Endodermal cell (in vitro differentiated cells): ENCODE data around the gene OR13J1. TPM values are rescaled to one million over a fixed set of nuclear protein-coding genes. Genes with fewer than 3 reads are reported as not detected.

Source experiments
- DNase-seq: peaks from one replicate; pipeline ENCODE4 v3.0.0-alpha.2; 2017
- H3K27ac ChIP-seq: 2 replicates; pipeline ENCODE4 v1.5.1; 2013; ENCODE audit warnings: mild to moderate bottlenecking, low read depth, low read length, moderate library complexity
- H3K27me3 ChIP-seq: 2 replicates; pipeline ENCODE4 v1.6.1; 2013; ENCODE audit warnings: mild to moderate bottlenecking, low read length, moderate library complexity; ENCODE audit not compliant: insufficient read depth, control insufficient read depth, poor library complexity, severe bottlenecking
- H3K36me3 ChIP-seq: 2 replicates; pipeline ENCODE4 v1.7.0; 2013; ENCODE audit warnings: mild to moderate bottlenecking, low read length, moderate library complexity; ENCODE audit not compliant: control insufficient read depth, insufficient read depth
- H3K4me1 ChIP-seq: one replicate; pipeline ENCODE4 v1.7.0; 2013; ENCODE audit warnings: low read length; ENCODE audit not compliant: control insufficient read depth, insufficient read depth
- H3K4me3 ChIP-seq: 2 replicates; pipeline ENCODE4 v1.5.1; 2013; ENCODE audit warnings: mild to moderate bottlenecking, low read length, moderate library complexity
- H3K9ac ChIP-seq: 2 replicates; pipeline ENCODE4 v1.6.1; 2013; ENCODE audit warnings: mild to moderate bottlenecking, low read length, moderate library complexity; ENCODE audit not compliant: poor library complexity, severe bottlenecking; ENCODE audit errors: extremely low read depth
- H3K9me3 ChIP-seq: 2 replicates; pipeline ENCODE4 v1.6.1; 2013; ENCODE audit warnings: mild to moderate bottlenecking, low read length, moderate library complexity; ENCODE audit not compliant: control insufficient read depth
- H3K27ac Mint-ChIP-seq: 2 replicates; pipeline ENCODE4 v1.8.0; 2020; ENCODE audit warnings: mixed read lengths
- H3K27me3 Mint-ChIP-seq: 2 replicates; pipeline ENCODE4 v1.8.0; 2021; ENCODE audit warnings: mild to moderate bottlenecking, mixed read lengths; ENCODE audit not compliant: insufficient read depth
- H3K36me3 Mint-ChIP-seq: 2 replicates; pipeline ENCODE4 v1.8.0; 2020; ENCODE audit warnings: low read depth, mixed read lengths
- H3K4me1 Mint-ChIP-seq: 2 replicates; pipeline ENCODE4 v1.8.0; 2020; ENCODE audit warnings: mixed read lengths
- H3K4me3 Mint-ChIP-seq: 2 replicates; pipeline ENCODE4 v1.8.0; 2020; ENCODE audit warnings: mild to moderate bottlenecking, moderate library complexity, mixed read lengths
- H3K9me3 Mint-ChIP-seq: 2 replicates; pipeline ENCODE4 v1.8.0; 2020; ENCODE audit warnings: mild to moderate bottlenecking, mixed read lengths
- WGBS, 2 experiments: methylation state at CpG; one replicate each; pipeline versions ENCODE4 v1.1.5 to v1.1.7; 2013; ENCODE audit warnings: missing lambda C conversion rate in 2 of 2, mixed read lengths in 1 of 2; ENCODE audit not compliant: insufficient coverage in 1 of 2, insufficient read length in 1 of 2; 5-methylcytosine and 5-hydroxymethylcytosine counted together
- total RNA-seq, 2 donors: library from RNA; stranded (reverse); fragmentation: NEBNext Ultra II Directional in 1 of 2; extraction: Animal tissue kit (Norgen Biotek cat#: 25700) in 1 of 2; gene quantifications; 2 replicates in 1 of 2; 3 replicates in 1 of 2; pipeline ENCODE4 v1.2.1, GENCODE V29; 2021
- TF ChIP-seq, protein P1 (sequence below): fragments of 200-600 bp; sonication (generic); conservative IDR thresholded peaks from 2 replicates; pipeline ENCODE4 v1.5.0; 2021; ENCODE audit warnings: antibody characterized with exemption, mild to moderate bottlenecking

OR13J1 gene
- total RNA-seq, 2 donors from 2014 or later, result not detected

DNA sequence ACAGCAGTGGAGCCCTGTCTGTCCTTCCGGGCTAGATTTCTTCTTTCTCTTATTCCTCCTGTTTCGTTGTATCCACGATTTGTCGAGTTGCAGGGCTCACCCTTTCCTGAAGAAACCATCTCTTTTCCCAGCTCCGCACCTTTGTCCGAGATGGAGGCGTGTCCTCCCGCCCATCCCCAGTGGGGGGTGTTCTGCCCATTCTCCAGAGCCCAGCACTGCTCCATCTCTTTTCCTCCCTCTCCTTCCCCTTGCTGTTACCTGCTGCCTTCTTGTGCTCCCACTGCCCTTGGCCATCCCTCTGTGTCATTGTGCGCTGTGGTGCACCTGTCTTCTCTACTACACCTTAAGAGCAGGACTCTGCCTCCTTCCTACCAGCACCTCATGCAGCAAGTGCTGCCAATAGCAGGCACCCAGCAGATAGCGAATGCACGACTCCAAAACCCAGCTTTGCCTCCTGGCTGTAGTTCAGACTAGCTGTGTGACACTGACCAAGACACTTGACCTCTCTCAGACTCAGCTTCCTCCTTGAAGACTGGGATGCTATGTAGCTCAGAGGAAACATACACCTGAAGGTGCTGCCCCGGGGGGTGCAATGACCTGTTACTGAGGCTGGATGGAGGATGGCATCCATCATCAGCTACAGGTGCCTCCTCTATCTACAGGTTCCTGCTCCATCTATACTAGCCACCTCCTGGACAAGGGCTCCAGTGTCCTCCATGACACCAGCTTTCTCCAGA is 8.9 kb downstream of the OR13J1 start:
- H3K27ac ChIP-seq, result no peak overlapping the region
- TF ChIP-seq, protein P1, sequence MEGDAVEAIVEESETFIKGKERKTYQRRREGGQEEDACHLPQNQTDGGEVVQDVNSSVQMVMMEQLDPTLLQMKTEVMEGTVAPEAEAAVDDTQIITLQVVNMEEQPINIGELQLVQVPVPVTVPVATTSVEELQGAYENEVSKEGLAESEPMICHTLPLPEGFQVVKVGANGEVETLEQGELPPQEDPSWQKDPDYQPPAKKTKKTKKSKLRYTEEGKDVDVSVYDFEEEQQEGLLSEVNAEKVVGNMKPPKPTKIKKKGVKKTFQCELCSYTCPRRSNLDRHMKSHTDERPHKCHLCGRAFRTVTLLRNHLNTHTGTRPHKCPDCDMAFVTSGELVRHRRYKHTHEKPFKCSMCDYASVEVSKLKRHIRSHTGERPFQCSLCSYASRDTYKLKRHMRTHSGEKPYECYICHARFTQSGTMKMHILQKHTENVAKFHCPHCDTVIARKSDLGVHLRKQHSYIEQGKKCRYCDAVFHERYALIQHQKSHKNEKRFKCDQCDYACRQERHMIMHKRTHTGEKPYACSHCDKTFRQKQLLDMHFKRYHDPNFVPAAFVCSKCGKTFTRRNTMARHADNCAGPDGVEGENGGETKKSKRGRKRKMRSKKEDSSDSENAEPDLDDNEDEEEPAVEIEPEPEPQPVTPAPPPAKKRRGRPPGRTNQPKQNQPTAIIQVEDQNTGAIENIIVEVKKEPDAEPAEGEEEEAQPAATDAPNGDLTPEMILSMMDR, result no peak
- H3K27me3 Mint-ChIP-seq, result peaks cover 43% of the 10 kb centered on the region
- DNase-seq, result peak; percentile 45
- H3K27me3 ChIP-seq, result peaks cover 10% of the 10 kb centered on the region
- no peaks in the 10 kb centered on the region for H3K9me3 ChIP-seq
- WGBS, 2 experiments, result 71 to 82% methylated on average over 11 to 12 of the region's 12 CpGs
- H3K4me3 Mint-ChIP-seq, result no peak overlapping the region
- no peak overlapping the region for H3K9ac ChIP-seq
- H3K4me1 Mint-ChIP-seq, result peaks cover 3% of the 10 kb centered on the region
- no peak overlapping the region for H3K27ac Mint-ChIP-seq
- H3K4me1 ChIP-seq, result no peaks in the 10 kb centered on the region
- H3K4me3 ChIP-seq, result no peak overlapping the region
- no peaks in the 10 kb centered on the region for H3K36me3 Mint-ChIP-seq
- H3K36me3 ChIP-seq, result no peaks in the 10 kb centered on the region
- no peaks in the 10 kb centered on the region for H3K9me3 Mint-ChIP-seq

DNA sequence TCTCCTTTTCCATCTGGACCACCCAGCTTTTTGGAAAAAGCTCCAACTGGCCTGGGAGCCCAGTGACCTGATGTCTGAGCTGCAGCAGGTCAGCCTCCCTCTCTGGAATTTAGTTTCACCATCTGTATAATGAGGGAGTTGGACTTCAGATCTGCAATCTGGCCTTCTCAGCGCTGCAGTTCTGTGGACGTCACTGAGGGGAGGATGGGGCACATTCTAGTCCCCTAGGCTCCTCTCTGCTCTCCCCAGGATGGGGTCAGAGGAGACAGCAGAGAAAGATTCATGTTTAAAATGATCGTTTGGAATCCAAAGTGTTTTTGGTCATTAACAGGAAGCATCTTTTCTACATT is 10.2 kb downstream of the OR13J1 start:
- Histone ChIP-seq H3K27me3 (peaks cover 10% of the 10 kb centered on the region), H3K9me3 (no peaks in the 10 kb centered on the region), H3K27ac (no peak overlapping the region), H3K9ac (no peak overlapping the region), H3K36me3 (no peaks in the 10 kb centered on the region), H3K4me1 (no peaks in the 10 kb centered on the region), H3K4me3 (no peak overlapping the region)
- Mint-ChIP-seq H3K9me3 (no peaks in the 10 kb centered on the region), H3K27ac (no peak overlapping the region), H3K4me1 (peaks cover 3% of the 10 kb centered on the region), H3K36me3 (no peaks in the 10 kb centered on the region), H3K4me3 (no peak overlapping the region), H3K27me3 (peaks cover 41% of the 10 kb centered on the region)
- WGBS, 2 experiments, result 84 to 90% methylated on average over 2 to 3 of the region's 3 CpGs
- TF ChIP-seq, protein P1, result no peak
- DNase-seq, result peak; percentile 28

DNA sequence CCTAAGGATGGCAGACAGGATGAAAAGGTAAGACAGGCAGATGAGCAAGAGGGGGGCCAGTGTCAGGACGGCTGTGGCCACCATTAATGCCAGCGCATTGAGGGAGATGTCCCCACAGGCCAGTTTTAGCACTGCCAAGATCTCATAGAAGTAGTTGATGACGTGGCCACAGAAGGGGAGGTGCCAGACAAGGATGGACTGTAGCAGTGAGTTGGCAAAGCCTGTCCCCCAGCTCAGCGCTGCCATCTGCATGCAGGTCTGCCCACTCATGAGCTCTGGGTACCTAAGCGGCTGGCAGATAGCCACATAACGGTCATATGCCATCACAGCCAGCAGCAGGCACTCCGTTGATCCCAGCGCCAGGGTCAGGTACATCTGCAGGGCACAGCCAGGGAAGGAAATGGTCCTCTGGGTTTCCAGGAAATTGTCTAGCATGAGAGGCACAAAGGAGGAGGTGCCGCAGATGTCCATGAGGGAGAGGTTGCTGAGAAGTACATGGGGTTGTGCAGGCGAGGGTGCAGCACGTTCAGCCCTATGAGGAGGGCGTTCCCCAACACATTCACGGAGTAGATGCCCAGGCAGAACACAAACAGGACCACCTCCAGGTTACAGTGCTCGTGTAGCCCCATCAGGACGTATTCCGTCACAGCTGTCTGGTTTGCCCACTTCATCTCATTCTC is 10.8 kb downstream of the OR13J1 start:
- Mint-ChIP-seq H3K4me3 (no peak overlapping the region), H3K4me1 (peaks cover 3% of the 10 kb centered on the region), H3K36me3 (no peaks in the 10 kb centered on the region), H3K27me3 (peaks cover 41% of the 10 kb centered on the region), H3K27ac (no peak overlapping the region), H3K9me3 (no peaks in the 10 kb centered on the region)
- Histone ChIP-seq H3K27me3 (peaks cover 10% of the 10 kb centered on the region), H3K9ac (no peak overlapping the region), H3K27ac (no peak overlapping the region), H3K4me1 (no peaks in the 10 kb centered on the region), H3K4me3 (no peak overlapping the region), H3K36me3 (no peaks in the 10 kb centered on the region), H3K9me3 (no peaks in the 10 kb centered on the region)
- TF ChIP-seq, protein P1, result no peak
- DNase-seq, result peak; percentile 31
- WGBS, 2 experiments, result 88% methylated on average over 10 to 16 of the region's 16 CpGs
